A549 (cell line): ENCODE measurements around the gene RAP2C. TPM values are rescaled to one million over a fixed set of nuclear protein-coding genes. Genes with fewer than 3 reads are reported as not detected.

Source experiments
- ATAC-seq, 2 experiments: fragments of 200-7000 bp in 1 of 2; fragments of >200 bp in 1 of 2; cut with Nextera tagmentation in 1 of 2; cut with Tn5 transposase in 1 of 2; 3 replicates each; pipeline versions ENCODE4 v1.8.0 to v1.9.1; 2018 to 2020; ENCODE audit warnings: mild to moderate bottlenecking in 1 of 2, moderate library complexity in 1 of 2
- CTCF ChIA-PET: fragments of 300-600 bp; sonication (Branson Sonifier 250); formaldehyde crosslinking; extraction: SDS; loops from one replicate; lab custom pipeline; 2021; ENCODE audit warnings: antibody characterized with exemption, inconsistent platforms; lab: Yijun Ruan, JAX
- POLR2A ChIA-PET: fragments of 350-600 bp; formaldehyde crosslinking; extraction: SDS; loops from one replicate; lab custom pipeline; 2021; ENCODE audit warnings: antibody characterized with exemption, inconsistent platforms; lab: Yijun Ruan, JAX
- DNase-seq, 2 experiments: peaks; one replicate each; pipeline versions ENCODE4 v3.0.0 to v3.0.0-alpha.2; 2011 to 2016; ENCODE audit warnings: low read depth in 1 of 2, low spot score in 1 of 2
- FAIRE-seq: peaks from 2 replicates; lab custom pipeline; 2011; peaks lifted over from hg19 to GRCh38; lab: Jason Lieb, UNC
- H3K27ac ChIP-seq, 2 experiments: fragments of >200 bp; sonication (Bioruptor Twin); formaldehyde crosslinking; 3 replicates each; pipeline ENCODE4 v1.5.1; 2016 to 2017
- H3K4me1 ChIP-seq: fragments of >200 bp; sonication (Bioruptor Twin); formaldehyde crosslinking; 3 replicates; pipeline ENCODE4 v1.6.1; 2016
- H3K4me2 ChIP-seq: fragments of >200 bp; sonication (Bioruptor Twin); formaldehyde crosslinking; 3 replicates; pipeline ENCODE4 v1.6.1; 2016
- H3K4me3 ChIP-seq: fragments of >200 bp; sonication (Bioruptor Twin); formaldehyde crosslinking; 3 replicates; pipeline ENCODE4 v1.5.1; 2016
- H3K9me3 ChIP-seq: fragments of >200 bp; sonication (Bioruptor Twin); formaldehyde crosslinking; 3 replicates; pipeline ENCODE4 v1.6.1; 2016
- BCL3 ChIP-seq: fragments of >200 bp; sonication (Bioruptor Twin); formaldehyde crosslinking; IDR thresholded peaks from 3 replicates; pipeline ENCODE4 v1.6.1; 2016
- CBX2 ChIP-seq: fragments of 200-600 bp; sonication (generic); IDR thresholded peaks from 2 replicates; pipeline ENCODE4 v1.6.1; 2016; ENCODE audit warnings: low read depth, mild to moderate bottlenecking, borderline replicate concordance
- CBX8 ChIP-seq: fragments of 200-600 bp; sonication (generic); IDR thresholded peaks from 2 replicates; pipeline ENCODE4 v1.6.1; 2016
- CHD2 ChIP-seq: fragments of 150-350 bp; IDR thresholded peaks from 2 replicates; pipeline ENCODE4 v1.6.1; 2014; ENCODE audit warnings: low read length; ENCODE audit not compliant: partially characterized antibody
- CHD4 ChIP-seq: fragments of 200-600 bp; sonication (generic); IDR thresholded peaks from 2 replicates; pipeline ENCODE4 v1.6.1; 2016; ENCODE audit warnings: antibody characterized with exemption, mild to moderate bottlenecking, borderline replicate concordance
- CTCF ChIP-seq: fragments of >200 bp; sonication (Bioruptor Twin); formaldehyde crosslinking; IDR thresholded peaks from 3 replicates; pipeline ENCODE4 v1.5.1; 2016
- EHMT2 ChIP-seq: fragments of 200-600 bp; sonication (generic); IDR thresholded peaks from 2 replicates; pipeline ENCODE4 v1.6.1; 2016; ENCODE audit warnings: antibody characterized with exemption, low read depth, mild to moderate bottlenecking, moderate library complexity
- FOSL2 ChIP-seq, 2 experiments: fragments of 450-650 bp in 1 of 2; fragments of >200 bp in 1 of 2; sonication (Bioruptor Twin) in 1 of 2; formaldehyde crosslinking; IDR thresholded peaks; 2 replicates each; pipeline versions ENCODE4 v1.5.0 to v1.6.1; 2016 to 2020; ENCODE audit warnings: mild to moderate bottlenecking in 1 of 2, moderate library complexity in 1 of 2
- JUN ChIP-seq, 2 experiments: fragments of >200 bp; sonication (Bioruptor Twin); formaldehyde crosslinking; IDR thresholded peaks; 2 replicates in 1 of 2; 3 replicates in 1 of 2; pipeline ENCODE4 v1.6.1; 2016 to 2017
- KDM1A ChIP-seq: fragments of 200-600 bp; sonication (generic); IDR thresholded peaks from 2 replicates; pipeline ENCODE4 v1.6.1; 2016; ENCODE audit warnings: low read depth, mild to moderate bottlenecking
- MAX ChIP-seq: IDR thresholded peaks from 2 replicates; pipeline ENCODE4 v1.6.1; 2012
- MAZ ChIP-seq: fragments of 150-350 bp; IDR thresholded peaks from 2 replicates; pipeline ENCODE4 v1.6.1; 2014; ENCODE audit warnings: antibody characterized with exemption, low read depth, low read length, borderline replicate concordance
- NR3C1 ChIP-seq: fragments of >200 bp; sonication (Bioruptor Twin); formaldehyde crosslinking; IDR thresholded peaks from 3 replicates; pipeline ENCODE4 v1.6.1; 2017
- PHF8 ChIP-seq: fragments of 200-600 bp; sonication (generic); IDR thresholded peaks from 2 replicates; pipeline ENCODE4 v1.6.1; 2016; ENCODE audit warnings: low read depth, mild to moderate bottlenecking, antibody characterized with exemption, moderate library complexity, borderline replicate concordance
- POLR2A ChIP-seq: IDR thresholded peaks from 2 replicates; pipeline ENCODE4 v1.6.1; 2012; ENCODE audit warnings: mild to moderate bottlenecking, low read length
- RAD21 ChIP-seq, 2 experiments: fragments of >200 bp in 1 of 2; sonication (Bioruptor Twin) in 1 of 2; formaldehyde crosslinking in 1 of 2; IDR thresholded peaks in 1 of 2; conservative IDR thresholded peaks in 1 of 2; 2 replicates in 1 of 2; 3 replicates in 1 of 2; pipeline ENCODE4 v1.6.1; 2012 to 2018; ENCODE audit warnings: inconsistent platforms in 1 of 2
- RARB ChIP-seq: fragments of 250-450 bp; sonication (Bioruptor Pico); IDR thresholded peaks from 2 replicates; pipeline ENCODE4 v1.8.0; 2021; ENCODE audit warnings: mild to moderate bottlenecking, moderate library complexity
- RCOR1 ChIP-seq: fragments of 150-350 bp; IDR thresholded peaks from 2 replicates; pipeline ENCODE4 v1.6.1; 2014; ENCODE audit warnings: antibody characterized with exemption, low read length, low read depth
- SMC3 ChIP-seq: fragments of >200 bp; sonication (Bioruptor Twin); formaldehyde crosslinking; IDR thresholded peaks from 3 replicates; pipeline ENCODE4 v1.6.1; 2018; ENCODE audit warnings: inconsistent platforms
- USF2 ChIP-seq: fragments of 450-650 bp; IDR thresholded peaks from 2 replicates; pipeline ENCODE4 v1.6.1; 2014; ENCODE audit warnings: antibody characterized with exemption
- ZNF302 ChIP-seq: fragments of 250-450 bp; sonication (Bioruptor Pico); IDR thresholded peaks from 2 replicates; pipeline ENCODE4 v1.9.0; 2021; ENCODE audit warnings: inconsistent platforms, mild to moderate bottlenecking, moderate library complexity
- ZSCAN20 ChIP-seq: fragments of 250-450 bp; sonication (Bioruptor Pico); IDR thresholded peaks from 2 replicates; pipeline ENCODE4 v1.8.0; 2022; ENCODE audit warnings: mild to moderate bottlenecking, moderate library complexity
- WGBS: methylation state at CpG from one replicate; pipeline ENCODE4 v1.1.6; 2017; ENCODE audit errors: missing lambda C conversion rate; 5-methylcytosine and 5-hydroxymethylcytosine counted together
- polyA plus RNA-seq, 4 experiments: library from polyadenylated mRNA; depleted of rRNA in 3 of 4; stranded (reverse); fragments of >200 nt; fragmentation: RNase III in 1 of 4; extraction: RNeasy Plus Mini Kit Qiagen cat#74134 plus additional on column Dnase treatment in 1 of 4; gene quantifications; 2 replicates in 3 of 4; 3 replicates in 1 of 4; pipeline ENCODE4 v1.2.3, GENCODE V29; 2011 to 2017

Gene RAP2C
- polyA plus RNA-seq, 2 of the 4 experiments (the other 2 are of a cell fraction): 25.8 to 27.2 TPM

- Histone ChIP-seq H3K4me3 (no peak overlapping the region), H3K27ac (no peak overlapping the region), H3K9me3 (no peaks in the 10 kb centered on the region), H3K4me2 (no peak overlapping the region), H3K4me1 (0 out of 3 replicates have a peak, but pooled peaks cover 6% of the 10 kb centered on the region)
- no peak for TF ChIP-seq KDM1A
- peak; percentile 50 for TF ChIP-seq CTCF
- TF ChIP-seq SMC3: 0 out of 3 replicates have a peak, but pooled peaks have one; percentile 21
- no peak for TF ChIP-seq ZNF302 (CRISPR knock-in tag)
- peak; percentile 49 to 54 for TF ChIP-seq RAD21 (conservative IDR thresholded peaks at IDR 0.05 in 1 of 2, IDR thresholded peaks at IDR 0.05 in 1 of 2)
- no peak for TF ChIP-seq CHD4
- no peak for TF ChIP-seq USF2
- ATAC-seq: no peak
- CTCF ChIA-PET: interaction anchor here (0.6 to 1.2 kb wide), 4 partner anchors 16 to 1558 kb away, joined by 3 to 4 read pairs (median 3); no protein-coding TSS in a partner anchor
- POLR2A ChIA-PET: no interaction called here
- 34% methylated on average over 4 of the region's 4 CpGs for WGBS
- DNase-seq: no peak
- no peak for FAIRE-seq
Measured at GRCh38 chrX:132226169-132226568, 6.9 kb upstream of the RAP2C start.

GRCh38 chrX:132218100-132218812 is 991 bp downstream of the RAP2C start:
- FAIRE-seq: no peak

More at GRCh38 chrX:132218100-132218812, 991 bp downstream of the RAP2C start:
- H3K4me2 ChIP-seq: peak overlapping the region; percentile 96
- peak overlapping the region; percentile 89 for H3K4me3 ChIP-seq
- ChIA-PET CTCF (interaction anchor here (1.5 to 4.5 kb wide), 2 partner anchors 126 to 377 kb away, joined by 13 to 25 read pairs; no protein-coding TSS in a partner anchor), POLR2A (interaction anchor here (1.0 to 1.8 kb wide), 3 partner anchors 12 to 195 kb away, joined by 4 to 5 read pairs (median 4); partner anchors contain the start of gene STK26)
- peaks cover 11% of the 10 kb centered on the region; the same call in 2 of the 3 replicates for H3K4me1 ChIP-seq
- DNase-seq: peak; percentile 91
- ATAC-seq: peak; percentile 87 to 89
- WGBS: 2% methylated on average over 6 of the region's 45 CpGs
- H3K9me3 ChIP-seq: no peaks in the 10 kb centered on the region
- no peak for TF ChIP-seq RCOR1
- no peak for TF ChIP-seq NR3C1
- peak in 1 of 2 experiments; percentile 74; a peak in 3 of 5 replicates for TF ChIP-seq JUN (IDR thresholded peaks at IDR 0.05)
- TF ChIP-seq CBX8: no peak
- no peak for TF ChIP-seq RARB (CRISPR knock-in tag)
- no peak for TF ChIP-seq EHMT2
- TF ChIP-seq FOSL2 (IDR thresholded peaks at IDR 0.05): no peak
- no peak for TF ChIP-seq FOSL2 (CRISPR knock-in tag; IDR thresholded peaks at IDR 0.05)
- peak; percentile 65; the same call in 2 of the 3 replicates for TF ChIP-seq BCL3
- TF ChIP-seq CBX2: no peak
- TF ChIP-seq POLR2A: peak; percentile 68
- peak; percentile 44 for TF ChIP-seq CHD2
- TF ChIP-seq PHF8: peak; percentile 30; the same call in 1 of the 2 replicates
- no peak for TF ChIP-seq ZSCAN20
- no peak for TF ChIP-seq MAZ
- TF ChIP-seq MAX: peak; percentile 57
- H3K27ac ChIP-seq: peak overlapping the region; percentile 98 to 100
